ENCODE measurements around the gene PCSK1. TPM values are rescaled to one million over a fixed set of nuclear protein-coding genes. Genes with fewer than 3 reads are reported as not detected.

The PCSK1 gene
- total RNA-seq, 6 experiments from 2014 or later: not detected

DNA sequence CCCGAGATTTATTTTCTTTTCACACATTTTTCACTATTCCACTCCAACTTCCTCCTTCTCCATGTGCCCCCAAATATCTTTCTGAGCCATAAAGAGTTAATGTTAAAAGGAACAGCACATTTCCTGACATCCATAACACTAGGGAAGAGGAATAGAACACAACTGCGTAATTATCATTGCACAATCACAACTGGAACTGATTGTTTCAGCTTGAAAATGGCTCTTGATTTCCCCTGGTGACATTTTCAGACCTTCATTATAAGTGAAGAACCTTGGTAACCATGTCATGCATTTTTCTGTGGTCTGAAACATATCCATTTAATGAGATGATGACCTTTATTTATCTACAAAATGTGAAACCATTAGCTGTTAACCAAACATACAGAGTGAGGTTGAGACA lies 82.4 kb downstream of the PCSK1 start:
- Mint-ChIP-seq H3K36me3 (ENCODE audit: low read depth) (no peaks in the 10 kb centered on the region), H3K27ac (no peak overlapping the region), H3K27me3 (ENCODE audit: insufficient read depth) (no peaks in the 10 kb centered on the region; the same call in 1 of the 2 replicates), H3K9me3 (no peaks in the 10 kb centered on the region), H3K4me1 (ENCODE audit: low read depth) (peaks cover 2% of the 10 kb centered on the region), H3K4me3 (no peak overlapping the region)
- DNase-seq: no peak
- TF ChIP-seq, protein P1, sequence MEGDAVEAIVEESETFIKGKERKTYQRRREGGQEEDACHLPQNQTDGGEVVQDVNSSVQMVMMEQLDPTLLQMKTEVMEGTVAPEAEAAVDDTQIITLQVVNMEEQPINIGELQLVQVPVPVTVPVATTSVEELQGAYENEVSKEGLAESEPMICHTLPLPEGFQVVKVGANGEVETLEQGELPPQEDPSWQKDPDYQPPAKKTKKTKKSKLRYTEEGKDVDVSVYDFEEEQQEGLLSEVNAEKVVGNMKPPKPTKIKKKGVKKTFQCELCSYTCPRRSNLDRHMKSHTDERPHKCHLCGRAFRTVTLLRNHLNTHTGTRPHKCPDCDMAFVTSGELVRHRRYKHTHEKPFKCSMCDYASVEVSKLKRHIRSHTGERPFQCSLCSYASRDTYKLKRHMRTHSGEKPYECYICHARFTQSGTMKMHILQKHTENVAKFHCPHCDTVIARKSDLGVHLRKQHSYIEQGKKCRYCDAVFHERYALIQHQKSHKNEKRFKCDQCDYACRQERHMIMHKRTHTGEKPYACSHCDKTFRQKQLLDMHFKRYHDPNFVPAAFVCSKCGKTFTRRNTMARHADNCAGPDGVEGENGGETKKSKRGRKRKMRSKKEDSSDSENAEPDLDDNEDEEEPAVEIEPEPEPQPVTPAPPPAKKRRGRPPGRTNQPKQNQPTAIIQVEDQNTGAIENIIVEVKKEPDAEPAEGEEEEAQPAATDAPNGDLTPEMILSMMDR (IDR thresholded peaks at IDR 0.05): no peak

DNA sequence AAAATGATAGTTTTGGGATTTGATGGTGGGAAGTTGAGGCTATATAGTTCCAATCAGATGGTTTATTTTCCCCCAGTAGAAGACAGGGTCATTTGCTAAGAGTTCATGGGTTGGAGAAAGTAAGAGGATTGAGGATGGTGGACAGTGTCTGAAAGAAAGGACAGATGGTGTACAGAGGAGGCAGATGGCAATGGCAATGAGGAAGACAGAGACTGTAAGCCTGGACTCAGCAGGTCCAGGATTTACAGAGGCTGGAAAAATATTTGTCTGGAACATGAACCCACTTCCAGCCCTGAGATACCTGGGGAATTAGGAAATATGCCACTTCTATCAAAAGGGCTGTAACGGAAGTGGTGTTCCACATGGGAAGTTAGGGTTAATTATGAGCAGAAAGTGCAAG lies 84.5 kb downstream of the PCSK1 start:
- no peaks in the 10 kb centered on the region for H3K9me3 Mint-ChIP-seq
- H3K36me3 Mint-ChIP-seq (ENCODE audit: low read depth): no peaks in the 10 kb centered on the region
- no peak overlapping the region for H3K27ac Mint-ChIP-seq
- peaks cover 14% of the 10 kb centered on the region for H3K4me1 Mint-ChIP-seq (ENCODE audit: low read depth)
- no peak for DNase-seq
- no peaks in the 10 kb centered on the region for H3K27me3 Mint-ChIP-seq (ENCODE audit: insufficient read depth)
- TF ChIP-seq, protein P1 (IDR thresholded peaks at IDR 0.05): no peak
- no peak overlapping the region for H3K4me3 Mint-ChIP-seq

DNA sequence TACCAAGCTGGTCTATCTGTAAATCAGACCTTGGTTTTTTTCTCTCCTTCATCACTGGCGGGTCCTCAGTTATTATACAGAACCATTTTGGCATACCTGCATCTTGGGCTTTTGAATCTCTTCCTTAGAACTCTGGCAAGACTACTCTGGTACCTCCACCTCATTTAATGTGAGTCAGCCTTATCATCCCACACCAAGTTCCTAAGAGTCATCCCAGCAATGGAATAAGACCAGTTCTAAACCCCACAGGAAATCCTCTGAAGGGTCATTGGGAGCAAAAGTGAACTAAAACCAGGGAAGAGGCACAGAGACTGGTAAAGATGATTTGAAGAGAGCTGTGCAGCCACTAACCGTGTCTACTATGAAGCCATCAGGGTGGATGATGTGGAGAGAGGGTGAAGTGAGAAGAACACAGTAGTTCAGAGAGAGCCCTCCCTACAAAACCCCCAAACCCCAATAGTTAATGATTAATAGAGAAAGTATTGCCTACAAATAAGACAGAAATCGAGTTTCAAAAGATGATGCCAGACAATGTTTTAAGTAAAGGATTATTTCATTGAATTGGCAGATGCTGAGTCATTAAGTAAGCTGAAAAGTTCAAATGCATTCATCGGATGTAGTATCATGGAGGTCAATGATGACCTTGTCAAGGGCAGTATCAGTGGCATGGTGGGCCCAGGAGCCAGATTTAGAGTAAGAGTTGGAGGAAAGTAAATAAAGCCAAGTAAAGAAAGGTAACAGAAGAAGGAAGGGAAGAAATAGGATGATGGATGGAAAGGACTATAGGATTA lies 85.4 kb downstream of the PCSK1 start:
- Mint-ChIP-seq H3K9me3 (no peaks in the 10 kb centered on the region), H3K27me3 (ENCODE audit: insufficient read depth) (no peaks in the 10 kb centered on the region), H3K4me3 (no peak overlapping the region), H3K4me1 (ENCODE audit: low read depth) (peaks cover 14% of the 10 kb centered on the region), H3K27ac (no peak overlapping the region), H3K36me3 (ENCODE audit: low read depth) (no peaks in the 10 kb centered on the region)
- DNase-seq: no peak
- TF ChIP-seq, protein P1 (IDR thresholded peaks at IDR 0.05): no peak

DNA sequence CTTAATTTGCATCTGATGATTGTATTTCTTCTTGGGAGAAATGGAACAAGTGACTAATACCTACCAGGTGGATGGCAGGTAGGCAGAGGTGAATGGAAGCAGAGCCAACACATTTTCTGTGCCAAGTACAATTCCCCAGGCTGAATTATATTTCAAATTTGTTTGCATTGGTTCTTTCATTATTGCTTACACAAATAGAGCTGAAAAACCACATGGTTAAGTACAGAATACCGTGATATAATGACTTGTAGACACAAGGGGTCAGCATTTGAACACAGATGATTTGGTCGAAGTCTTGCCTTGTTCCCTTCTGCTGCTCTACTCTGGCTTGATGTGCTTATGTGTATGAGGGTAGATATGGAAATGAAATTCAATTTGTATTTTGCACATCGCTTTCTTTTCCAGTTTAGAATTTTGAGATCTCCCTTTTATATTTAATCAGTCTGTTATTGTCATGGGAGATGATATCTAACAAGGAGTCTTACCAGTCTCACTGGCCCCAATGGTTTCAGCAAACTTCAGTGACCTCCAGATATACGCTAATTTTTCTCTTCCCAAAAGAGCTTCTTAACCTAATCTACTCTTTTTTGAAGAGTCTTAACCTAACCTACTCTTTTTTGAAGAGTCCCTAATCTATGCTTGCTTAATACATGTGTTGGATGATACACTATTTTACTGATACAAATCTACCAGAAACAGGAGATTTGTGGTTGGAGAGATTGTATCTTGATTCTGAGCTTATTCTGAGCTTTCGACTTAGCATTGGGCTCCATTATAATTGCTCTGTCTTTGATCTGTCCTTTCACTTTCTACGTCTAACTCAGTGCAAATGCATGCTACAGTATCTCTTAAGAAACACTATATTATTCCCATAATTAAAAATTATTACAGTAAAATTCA lies 88.1 kb downstream of the PCSK1 start:
- no peaks in the 10 kb centered on the region for H3K9me3 Mint-ChIP-seq
- no peaks in the 10 kb centered on the region for H3K27me3 Mint-ChIP-seq (ENCODE audit: insufficient read depth)
- peaks cover 14% of the 10 kb centered on the region for H3K4me1 Mint-ChIP-seq (ENCODE audit: low read depth)
- H3K27ac Mint-ChIP-seq: no peak overlapping the region
- DNase-seq: peak; percentile 74
- H3K4me3 Mint-ChIP-seq: no peak overlapping the region
- no peaks in the 10 kb centered on the region for H3K36me3 Mint-ChIP-seq (ENCODE audit: low read depth)
- TF ChIP-seq, protein P1 (IDR thresholded peaks at IDR 0.05): peak; percentile 86

DNA sequence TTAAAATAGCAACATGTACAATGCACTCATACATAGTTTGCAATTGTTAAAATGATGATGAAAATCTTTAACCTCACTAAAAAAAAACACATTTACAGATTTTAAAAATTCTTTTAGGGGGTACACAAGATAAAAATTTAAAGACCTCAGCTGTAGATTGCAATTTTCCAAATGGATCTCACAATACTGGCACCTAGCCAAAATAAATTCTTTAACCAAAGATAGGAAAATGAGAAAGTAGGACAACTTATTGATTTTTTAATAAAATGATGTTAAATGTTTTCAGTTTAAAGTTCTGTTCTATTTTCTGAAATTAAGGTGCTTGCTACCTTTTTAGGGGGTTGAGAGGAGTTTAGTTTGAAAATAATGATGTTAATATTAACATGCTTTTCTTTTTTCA lies 90.0 kb downstream of the PCSK1 start:
- Mint-ChIP-seq H3K4me1 (ENCODE audit: low read depth) (peaks cover 14% of the 10 kb centered on the region), H3K27me3 (ENCODE audit: insufficient read depth) (no peaks in the 10 kb centered on the region), H3K9me3 (no peaks in the 10 kb centered on the region), H3K36me3 (ENCODE audit: low read depth) (no peaks in the 10 kb centered on the region), H3K4me3 (no peak overlapping the region), H3K27ac (no peak overlapping the region)
- TF ChIP-seq, protein P1 (IDR thresholded peaks at IDR 0.05): no peak
- no peak for DNase-seq

Measured in HFFc6 (cell line).